CD14-positive monocyte (primary cell): ENCODE results near the gene GPC6. TPM values are rescaled to one million over a fixed set of nuclear protein-coding genes. Genes with fewer than 3 reads are reported as not detected.

Source experiments
- DNase-seq, 3 donors: peaks; one replicate each; pipeline ENCODE4 v3.0.0-alpha.2; 2011 to 2022
- H2AFZ ChIP-seq: 2 replicates; pipeline ENCODE4 v1.6.0; 2012; ENCODE audit warnings: mild to moderate bottlenecking, low read depth, low read length, inconsistent platforms; ENCODE audit not compliant: insufficient read depth, poor library complexity, severe bottlenecking
- H3K27ac ChIP-seq, 2 donors: 1 replicate in 1 of 2; 2 replicates in 1 of 2; pipeline ENCODE4 v1.5.1; 2012 to 2013; ENCODE audit warnings: low read length in 2 of 2, control low read depth in 1 of 2, inconsistent platforms in 1 of 2, low read depth in 1 of 2, mild to moderate bottlenecking in 1 of 2
- H3K27me3 ChIP-seq, 2 donors: one replicate each; pipeline versions ENCODE4 v1.6.0 to v1.6.1; 2011 to 2013; ENCODE audit warnings: low read length in 2 of 2; ENCODE audit not compliant: control insufficient read depth in 2 of 2, insufficient read depth in 2 of 2
- H3K36me3 ChIP-seq, 2 donors: replicated peaks in 1 of 2; 1 replicate in 1 of 2; 2 replicates in 1 of 2; pipeline versions ENCODE4 v1.5.1 to v1.6.1; 2012 to 2013; ENCODE audit warnings: low read length in 2 of 2, control low read depth in 1 of 2, inconsistent platforms in 1 of 2, mild to moderate bottlenecking in 1 of 2; ENCODE audit not compliant: insufficient read depth in 2 of 2, control insufficient read depth in 1 of 2
- H3K4me1 ChIP-seq, 2 donors: 1 replicate in 1 of 2; 2 replicates in 1 of 2; pipeline versions ENCODE4 v1.5.1 to v1.6.1; 2012 to 2013; ENCODE audit warnings: low read length in 2 of 2, control low read depth in 1 of 2, inconsistent platforms in 1 of 2, mild to moderate bottlenecking in 1 of 2, moderate library complexity in 1 of 2; ENCODE audit not compliant: insufficient read depth in 2 of 2, control insufficient read depth in 1 of 2
- H3K4me2 ChIP-seq: replicated peaks from 2 replicates; pipeline ENCODE3; 2012; ENCODE audit warnings: low read length, moderate library complexity, mild to moderate bottlenecking; ENCODE audit not compliant: poor library complexity, severe bottlenecking; ENCODE audit errors: extremely low read depth
- H3K4me3 ChIP-seq, 3 experiments: fragments of 200-600 bp in 1 of 3; sonication (generic) in 1 of 3; replicated peaks in 1 of 3; 1 replicate in 2 of 3; 2 replicates in 1 of 3; pipeline ENCODE4 v1.5.1; 2011 to 2013; ENCODE audit warnings: low read length in 3 of 3, mild to moderate bottlenecking in 3 of 3, control low read depth in 2 of 3, low read depth in 2 of 3, inconsistent platforms in 1 of 3, moderate library complexity in 1 of 3
- H3K79me2 ChIP-seq: 2 replicates; pipeline ENCODE4 v1.6.0; 2012; ENCODE audit warnings: mild to moderate bottlenecking, control low read depth, inconsistent platforms, low read length, moderate library complexity; ENCODE audit not compliant: insufficient read depth
- H3K9ac ChIP-seq: 2 replicates; pipeline ENCODE4 v1.6.0; 2017; ENCODE audit warnings: low read length, mild to moderate bottlenecking; ENCODE audit not compliant: insufficient read depth, poor library complexity, severe bottlenecking
- H3K9me3 ChIP-seq, 2 donors: replicated peaks in 1 of 2; 1 replicate in 1 of 2; 2 replicates in 1 of 2; pipeline versions ENCODE4 v1.5.1 to v1.6.1; 2012 to 2013; ENCODE audit warnings: low read length in 2 of 2, control low read depth in 1 of 2; ENCODE audit not compliant: control insufficient read depth in 1 of 2, insufficient read depth in 1 of 2
- H4K20me1 ChIP-seq: 2 replicates; pipeline ENCODE4 v1.6.0; 2012; ENCODE audit warnings: mild to moderate bottlenecking, low read length, control low read depth, moderate library complexity; ENCODE audit not compliant: insufficient read depth
- H3K27ac Mint-ChIP-seq, 7 donors: one replicate each; pipeline ENCODE4 v1.8.0; 2020; ENCODE audit warnings: mild to moderate bottlenecking in 7 of 7, mixed read lengths in 7 of 7, moderate library complexity in 6 of 7, inconsistent platforms in 2 of 7
- H3K27me3 Mint-ChIP-seq, 3 donors: one replicate each; pipeline ENCODE4 v1.8.0; 2021 to 2022; ENCODE audit warnings: low read depth in 3 of 3, mild to moderate bottlenecking in 3 of 3, mixed read lengths in 3 of 3, moderate library complexity in 3 of 3, inconsistent platforms in 1 of 3
- H3K36me3 Mint-ChIP-seq, 2 donors: one replicate each; pipeline ENCODE4 v1.8.0; 2020; ENCODE audit warnings: mixed read lengths in 2 of 2, inconsistent platforms in 1 of 2, mild to moderate bottlenecking in 1 of 2
- H3K4me1 Mint-ChIP-seq: one replicate; pipeline ENCODE4 v1.8.0; 2020; ENCODE audit warnings: mild to moderate bottlenecking, mixed read lengths
- H3K4me3 Mint-ChIP-seq, 2 donors: one replicate each; pipeline ENCODE4 v1.8.0; 2020; ENCODE audit warnings: mild to moderate bottlenecking in 2 of 2, mixed read lengths in 2 of 2, moderate library complexity in 1 of 2
- H3K9me3 Mint-ChIP-seq, 7 donors: one replicate each; pipeline ENCODE4 v1.8.0; 2020 to 2022; ENCODE audit warnings: mixed read lengths in 7 of 7, mild to moderate bottlenecking in 6 of 7, moderate library complexity in 6 of 7, inconsistent platforms in 2 of 7
- WGBS: methylation state at CpG from one replicate; pipeline ENCODE4 v1.1.5; 2013; ENCODE audit warnings: missing lambda C conversion rate; ENCODE audit not compliant: insufficient coverage; 5-methylcytosine and 5-hydroxymethylcytosine counted together
- intact Hi-C, 2 donors: fragments of 100-400 bp; cut with micrococcal nuclease; formaldehyde crosslinking; loops; one replicate each; pipeline versions ENCODE4 v1.15.0 to v1.15.1; 2023
- polyA plus RNA-seq, 3 donors: library from polyadenylated mRNA; depleted of rRNA in 1 of 3; unstranded in 2 of 3; stranded (reverse) in 1 of 3; fragments of 300-500 nt in 2 of 3; fragments of >200 nt in 1 of 3; fragmentation: Illumina TruSeq in 2 of 3; gene quantifications; 1 replicate in 2 of 3; 2 replicates in 1 of 3; pipeline ENCODE4 v1.2.3, GENCODE V29; 2012 to 2021
- TF ChIP-seq, protein P1 (sequence below): fragments of 200-600 bp; IDR thresholded peaks from one replicate; pipeline ENCODE4 v1.8.0; 2022; ENCODE audit warnings: antibody characterized with exemption, mild to moderate bottlenecking

GPC6 gene
- polyA plus RNA-seq, 3 donors, result not detected

DNA sequence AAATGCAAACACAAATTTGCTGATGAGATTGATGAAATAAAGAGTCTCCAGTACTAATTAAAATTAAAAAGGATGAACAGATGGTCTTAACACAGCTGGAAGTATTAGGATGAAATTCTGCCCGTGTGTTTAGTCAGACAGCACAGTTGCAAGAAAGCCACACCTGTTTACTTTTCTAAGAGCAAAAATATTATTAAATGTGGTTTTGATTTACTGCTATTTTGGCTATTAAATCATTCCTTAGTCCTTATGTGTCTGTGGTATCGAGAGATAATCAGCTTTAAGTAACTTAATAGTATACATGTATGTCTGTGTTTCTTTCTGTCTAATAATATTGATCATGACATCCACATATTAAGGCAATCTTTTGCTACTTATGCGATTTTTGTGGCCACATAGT, 494.9 kb downstream of the GPC6 start:
- H3K4me1 ChIP-seq, result no peaks in the 10 kb centered on the region
- no peak overlapping the region for H3K4me3 Mint-ChIP-seq
- WGBS, result no CpG with 5 or more reads among the region's 3 CpGs
- no peak overlapping the region for H2AFZ ChIP-seq
- no peaks in the 10 kb centered on the region for H3K27me3 ChIP-seq
- no peaks in the 10 kb centered on the region for H3K4me1 Mint-ChIP-seq
- H3K36me3 Mint-ChIP-seq, result no peaks in the 10 kb centered on the region
- H3K4me3 ChIP-seq, result no peak overlapping the region
- H4K20me1 ChIP-seq, result no peaks in the 10 kb centered on the region
- TF ChIP-seq, protein P1, sequence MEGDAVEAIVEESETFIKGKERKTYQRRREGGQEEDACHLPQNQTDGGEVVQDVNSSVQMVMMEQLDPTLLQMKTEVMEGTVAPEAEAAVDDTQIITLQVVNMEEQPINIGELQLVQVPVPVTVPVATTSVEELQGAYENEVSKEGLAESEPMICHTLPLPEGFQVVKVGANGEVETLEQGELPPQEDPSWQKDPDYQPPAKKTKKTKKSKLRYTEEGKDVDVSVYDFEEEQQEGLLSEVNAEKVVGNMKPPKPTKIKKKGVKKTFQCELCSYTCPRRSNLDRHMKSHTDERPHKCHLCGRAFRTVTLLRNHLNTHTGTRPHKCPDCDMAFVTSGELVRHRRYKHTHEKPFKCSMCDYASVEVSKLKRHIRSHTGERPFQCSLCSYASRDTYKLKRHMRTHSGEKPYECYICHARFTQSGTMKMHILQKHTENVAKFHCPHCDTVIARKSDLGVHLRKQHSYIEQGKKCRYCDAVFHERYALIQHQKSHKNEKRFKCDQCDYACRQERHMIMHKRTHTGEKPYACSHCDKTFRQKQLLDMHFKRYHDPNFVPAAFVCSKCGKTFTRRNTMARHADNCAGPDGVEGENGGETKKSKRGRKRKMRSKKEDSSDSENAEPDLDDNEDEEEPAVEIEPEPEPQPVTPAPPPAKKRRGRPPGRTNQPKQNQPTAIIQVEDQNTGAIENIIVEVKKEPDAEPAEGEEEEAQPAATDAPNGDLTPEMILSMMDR, result no peak
- peaks cover 2 to 13% (median 5%) of the 10 kb centered on the region in 7 donors for H3K9me3 Mint-ChIP-seq
- peaks cover 0 to 1% (median 0%) of the 10 kb centered on the region in 3 donors for H3K27me3 Mint-ChIP-seq
- no peaks in the 10 kb centered on the region for H3K79me2 ChIP-seq
- no peak overlapping the region for H3K27ac ChIP-seq
- no peak overlapping the region for H3K4me2 ChIP-seq
- no peak for DNase-seq
- H3K27ac Mint-ChIP-seq, result no peak overlapping the region
- H3K9me3 ChIP-seq, result peaks cover 0 to 7% of the 10 kb centered on the region in 2 donors
- intact Hi-C loops, result no loop called here
- H3K36me3 ChIP-seq, result no peaks in the 10 kb centered on the region
- no peak overlapping the region for H3K9ac ChIP-seq

DNA sequence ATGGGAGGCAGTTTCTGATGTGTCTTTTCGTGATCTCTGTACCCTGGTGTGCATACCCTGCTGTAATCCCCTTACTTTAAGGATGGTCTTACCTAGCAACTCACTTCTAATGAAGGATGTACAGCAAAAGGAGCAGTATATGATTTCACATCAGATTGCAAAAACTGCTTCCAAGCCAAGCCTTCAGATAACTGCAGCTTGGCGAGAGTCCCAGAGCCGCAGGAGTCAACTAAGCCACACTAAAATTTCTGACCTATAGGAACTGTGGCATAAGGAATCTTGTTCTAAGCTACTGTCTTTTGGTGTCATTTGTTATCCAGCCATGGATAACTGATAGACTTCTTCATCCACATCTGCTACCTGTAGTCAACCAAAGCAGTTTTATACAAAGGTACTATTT, 496.7 kb downstream of the GPC6 start:
- Histone ChIP-seq H3K79me2 (no peaks in the 10 kb centered on the region), H3K36me3 (no peaks in the 10 kb centered on the region), H2AFZ (no peak overlapping the region), H3K4me2 (no peak overlapping the region), H4K20me1 (no peaks in the 10 kb centered on the region), H3K4me1 (no peaks in the 10 kb centered on the region), H3K27me3 (no peaks in the 10 kb centered on the region), H3K4me3 (no peak overlapping the region), H3K27ac (no peak overlapping the region), H3K9ac (no peak overlapping the region), H3K9me3 (peaks cover 0 to 7% of the 10 kb centered on the region in 2 donors)
- no CpG with 5 or more reads among the region's 3 CpGs for WGBS
- DNase-seq, result no peak
- no peak overlapping the region for H3K27ac Mint-ChIP-seq
- H3K36me3 Mint-ChIP-seq, result no peaks in the 10 kb centered on the region
- peaks cover 0 to 12% (median 7%) of the 10 kb centered on the region in 7 donors for H3K9me3 Mint-ChIP-seq
- intact Hi-C loops, result no loop called here
- no peak overlapping the region for H3K4me3 Mint-ChIP-seq
- peaks cover 0 to 1% (median 0%) of the 10 kb centered on the region in 3 donors for H3K27me3 Mint-ChIP-seq
- H3K4me1 Mint-ChIP-seq, result no peaks in the 10 kb centered on the region
- TF ChIP-seq, protein P1, result no peak
